Stomach (tissue), 4 donors: ENCODE data around the gene PTBP3.

Experiments used
- CTCF ChIP-seq, 7 experiments: fragments of 450-650 bp in 4 of 7; fragments of 200-600 bp in 3 of 7; sonication (generic) in 3 of 7; IDR thresholded peaks; one replicate each; pipeline ENCODE4 v1.5.1; 2016 to 2019; ENCODE audit warnings: antibody characterized with exemption in 7 of 7, control low read depth in 2 of 7, mild to moderate bottlenecking in 1 of 7
- EP300 ChIP-seq: sonication (generic); formaldehyde crosslinking; IDR thresholded peaks from one replicate; pipeline ENCODE4 v1.6.1; 2017; ENCODE audit warnings: antibody characterized with exemption
- POLR2A ChIP-seq, 4 donors: fragments of 450-650 bp; IDR thresholded peaks; one replicate each; pipeline ENCODE4 v1.6.1; 2016; ENCODE audit warnings: antibody characterized with exemption in 4 of 4, control low read depth in 2 of 4, mild to moderate bottlenecking in 1 of 4, moderate library complexity in 1 of 4
- POLR2AphosphoS5 ChIP-seq, 3 donors: sonication (generic); formaldehyde crosslinking; IDR thresholded peaks; one replicate each; pipeline ENCODE4 v1.6.1; 2016; ENCODE audit warnings: antibody characterized with exemption in 3 of 3

GRCh38 chr9:112323378-112323854 lies 10.0 kb downstream of the PTBP3 start:
- TF ChIP-seq CTCF (IDR thresholded peaks at IDR 0.05) (no peak), EP300 (no peak), POLR2AphosphoS5 (IDR thresholded peaks at IDR 0.05) (no peak), POLR2A (IDR thresholded peaks at IDR 0.05) (no peak)
